Calu3 (cell line): ENCODE measurements around the gene NFATC1. TPM values are rescaled to one million over a fixed set of nuclear protein-coding genes. Genes with fewer than 3 reads are reported as not detected.

Experiments used
- BruUV-seq: library from RNA; stranded (reverse); fragments of 400-500 nt; replicated peaks from 2 replicates; lab custom pipeline; 2021; lab: Mats Ljungman, UMichigan
- CTCF ChIA-PET: fragments of 300-600 bp; sonication (Branson Sonifier 250); formaldehyde crosslinking; loops from one replicate; lab custom pipeline; 2022; ENCODE audit warnings: antibody characterized with exemption; lab: Charles Lee
- DNase-seq: peaks from one replicate; pipeline ENCODE4 v3.0.0; 2022
- H3K27ac Mint-ChIP-seq: one replicate; pipeline ENCODE4 v1.8.0; 2022; ENCODE audit warnings: mixed read lengths; ENCODE audit not compliant: unreplicated experiment
- H3K27me3 Mint-ChIP-seq: one replicate; pipeline ENCODE4 v1.8.0; 2022; ENCODE audit warnings: mixed read lengths; ENCODE audit not compliant: unreplicated experiment
- H3K36me3 Mint-ChIP-seq: one replicate; pipeline ENCODE4 v1.8.0; 2022; ENCODE audit warnings: mild to moderate bottlenecking, moderate library complexity, mixed read lengths; ENCODE audit not compliant: insufficient read depth, unreplicated experiment
- H3K4me1 Mint-ChIP-seq: one replicate; pipeline ENCODE4 v1.8.0; 2022; ENCODE audit warnings: mild to moderate bottlenecking, low read depth, mixed read lengths; ENCODE audit not compliant: unreplicated experiment
- H3K4me3 Mint-ChIP-seq: one replicate; pipeline ENCODE4 v1.8.0; 2022; ENCODE audit warnings: mild to moderate bottlenecking, low read depth, moderate library complexity, mixed read lengths; ENCODE audit not compliant: unreplicated experiment
- H3K9me3 Mint-ChIP-seq: one replicate; pipeline ENCODE4 v1.8.0; 2022; ENCODE audit warnings: low read depth, mixed read lengths; ENCODE audit not compliant: unreplicated experiment
- intact Hi-C: fragments of 100-400 bp; cut with micrococcal nuclease; formaldehyde crosslinking; loops from one replicate; pipeline ENCODE4 v1.10.0; 2022; ENCODE audit not compliant: unreplicated experiment
- total RNA-seq: library from RNA; stranded (reverse); gene quantifications from 2 replicates; pipeline ENCODE4 v1.2.3, GENCODE V29; 2022
- TF ChIP-seq, protein P1 (sequence below): fragments of 200-600 bp; IDR thresholded peaks from one replicate; pipeline ENCODE4 v1.8.0; 2022; ENCODE audit warnings: antibody characterized with exemption; ENCODE audit not compliant: unreplicated experiment

The NFATC1 gene
- total RNA-seq, 1 experiment from 2014 or later, result 5.9 TPM

DNA sequence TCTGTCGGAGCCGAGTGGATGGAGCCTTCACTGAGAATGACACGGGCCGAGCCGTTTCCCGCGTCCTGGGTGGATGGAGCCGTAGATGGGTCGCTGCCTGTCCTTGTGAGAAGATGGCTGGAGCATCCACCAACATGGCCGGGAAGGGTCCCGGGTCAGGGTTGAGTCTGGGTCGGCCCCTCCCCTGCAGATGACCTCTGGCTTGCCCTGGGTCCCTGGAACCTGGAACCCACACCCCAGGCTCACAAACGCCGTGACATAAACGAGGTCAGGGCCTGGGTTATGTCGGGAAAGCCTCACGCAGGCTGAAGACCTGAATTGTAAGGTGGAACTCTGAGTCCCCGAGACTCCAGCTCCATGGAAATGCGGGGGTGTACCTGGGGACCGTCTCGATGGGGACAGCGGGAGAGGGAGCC is 94.9 kb downstream of the NFATC1 start:
- intact Hi-C loops, result no loop called here
- H3K27ac Mint-ChIP-seq, result peak overlapping the region; percentile 44
- CTCF ChIA-PET, result no interaction called here

GRCh38 chr18:79491081-79491551 is 95.4 kb downstream of the NFATC1 start:
- Mint-ChIP-seq H3K4me1 (no peaks in the 10 kb centered on the region), H3K27ac (peak overlapping the region; percentile 44), H3K9me3 (peaks cover 5% of the 10 kb centered on the region), H3K27me3 (no peaks in the 10 kb centered on the region), H3K4me3 (no peak overlapping the region), H3K36me3 (peaks cover 9% of the 10 kb centered on the region)
- no peak for DNase-seq
- TF ChIP-seq, protein P1, sequence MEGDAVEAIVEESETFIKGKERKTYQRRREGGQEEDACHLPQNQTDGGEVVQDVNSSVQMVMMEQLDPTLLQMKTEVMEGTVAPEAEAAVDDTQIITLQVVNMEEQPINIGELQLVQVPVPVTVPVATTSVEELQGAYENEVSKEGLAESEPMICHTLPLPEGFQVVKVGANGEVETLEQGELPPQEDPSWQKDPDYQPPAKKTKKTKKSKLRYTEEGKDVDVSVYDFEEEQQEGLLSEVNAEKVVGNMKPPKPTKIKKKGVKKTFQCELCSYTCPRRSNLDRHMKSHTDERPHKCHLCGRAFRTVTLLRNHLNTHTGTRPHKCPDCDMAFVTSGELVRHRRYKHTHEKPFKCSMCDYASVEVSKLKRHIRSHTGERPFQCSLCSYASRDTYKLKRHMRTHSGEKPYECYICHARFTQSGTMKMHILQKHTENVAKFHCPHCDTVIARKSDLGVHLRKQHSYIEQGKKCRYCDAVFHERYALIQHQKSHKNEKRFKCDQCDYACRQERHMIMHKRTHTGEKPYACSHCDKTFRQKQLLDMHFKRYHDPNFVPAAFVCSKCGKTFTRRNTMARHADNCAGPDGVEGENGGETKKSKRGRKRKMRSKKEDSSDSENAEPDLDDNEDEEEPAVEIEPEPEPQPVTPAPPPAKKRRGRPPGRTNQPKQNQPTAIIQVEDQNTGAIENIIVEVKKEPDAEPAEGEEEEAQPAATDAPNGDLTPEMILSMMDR, result no peak
- intact Hi-C loops, result no loop called here
- no TSS peak for BruUV-seq
- CTCF ChIA-PET, result no interaction called here

More for the DNA sequence above, 94.9 kb downstream of the NFATC1 start:
- Mint-ChIP-seq H3K27me3 (no peaks in the 10 kb centered on the region), H3K4me1 (no peaks in the 10 kb centered on the region), H3K4me3 (no peak overlapping the region), H3K36me3 (peaks cover 9% of the 10 kb centered on the region), H3K9me3 (peaks cover 5% of the 10 kb centered on the region)
- no peak for DNase-seq
- TF ChIP-seq, protein P1, result no peak
- BruUV-seq, result no TSS peak

GRCh38 chr18:79493211-79493800 is 97.6 kb downstream of the NFATC1 start:
- peaks cover 14% of the 10 kb centered on the region for H3K9me3 Mint-ChIP-seq
- intact Hi-C loops, result no loop called here
- BruUV-seq, result no TSS peak
- CTCF ChIA-PET, result no interaction called here
- H3K27me3 Mint-ChIP-seq, result no peaks in the 10 kb centered on the region
- no peak overlapping the region for H3K4me3 Mint-ChIP-seq
- no peak overlapping the region for H3K27ac Mint-ChIP-seq
- no peak for DNase-seq
- peaks cover 5% of the 10 kb centered on the region for H3K36me3 Mint-ChIP-seq
- H3K4me1 Mint-ChIP-seq, result no peaks in the 10 kb centered on the region
- TF ChIP-seq, protein P1, result no peak

DNA sequence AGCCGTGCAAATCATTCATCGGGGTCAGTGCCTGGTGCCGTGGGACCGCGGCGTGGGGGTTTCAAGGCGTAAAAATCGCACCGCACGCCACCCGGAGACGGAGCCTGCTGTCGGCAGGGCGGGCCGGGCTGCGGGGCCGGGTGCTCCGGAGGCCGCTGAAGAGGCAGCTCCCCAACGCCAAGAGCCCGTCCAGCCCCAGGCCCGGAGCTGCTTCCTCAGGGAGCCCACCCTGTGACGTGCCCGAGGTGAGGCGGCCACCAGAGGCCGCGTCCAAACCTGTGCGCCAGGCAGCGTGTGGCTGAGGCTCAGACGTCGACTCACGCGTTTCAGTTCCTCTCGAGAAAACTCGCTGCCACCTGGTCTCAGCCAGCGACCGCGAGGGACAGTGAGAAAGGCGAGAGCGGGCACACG is 98.1 kb downstream of the NFATC1 start:
- no peak for DNase-seq
- no peaks in the 10 kb centered on the region for H3K4me1 Mint-ChIP-seq
- no peak overlapping the region for H3K27ac Mint-ChIP-seq
- TF ChIP-seq, protein P1, result no peak
- CTCF ChIA-PET, result no interaction called here
- no peaks in the 10 kb centered on the region for H3K27me3 Mint-ChIP-seq
- H3K9me3 Mint-ChIP-seq, result peaks cover 16% of the 10 kb centered on the region
- peaks cover 5% of the 10 kb centered on the region for H3K36me3 Mint-ChIP-seq
- no peak overlapping the region for H3K4me3 Mint-ChIP-seq
- intact Hi-C loops, result no loop called here
- no TSS peak for BruUV-seq
